ENCODE data around the gene GRAP2. TPM values are rescaled to one million over a fixed set of nuclear protein-coding genes. Genes with fewer than 3 reads are reported as not detected.

Gene GRAP2
- total and polyA plus RNA-seq, 10 of the 15 experiments (the other 5 are each of a cell fraction or from before 2014, with no cell fraction given), result 3.3 to 79.1 (median 59.6) TPM

DNA sequence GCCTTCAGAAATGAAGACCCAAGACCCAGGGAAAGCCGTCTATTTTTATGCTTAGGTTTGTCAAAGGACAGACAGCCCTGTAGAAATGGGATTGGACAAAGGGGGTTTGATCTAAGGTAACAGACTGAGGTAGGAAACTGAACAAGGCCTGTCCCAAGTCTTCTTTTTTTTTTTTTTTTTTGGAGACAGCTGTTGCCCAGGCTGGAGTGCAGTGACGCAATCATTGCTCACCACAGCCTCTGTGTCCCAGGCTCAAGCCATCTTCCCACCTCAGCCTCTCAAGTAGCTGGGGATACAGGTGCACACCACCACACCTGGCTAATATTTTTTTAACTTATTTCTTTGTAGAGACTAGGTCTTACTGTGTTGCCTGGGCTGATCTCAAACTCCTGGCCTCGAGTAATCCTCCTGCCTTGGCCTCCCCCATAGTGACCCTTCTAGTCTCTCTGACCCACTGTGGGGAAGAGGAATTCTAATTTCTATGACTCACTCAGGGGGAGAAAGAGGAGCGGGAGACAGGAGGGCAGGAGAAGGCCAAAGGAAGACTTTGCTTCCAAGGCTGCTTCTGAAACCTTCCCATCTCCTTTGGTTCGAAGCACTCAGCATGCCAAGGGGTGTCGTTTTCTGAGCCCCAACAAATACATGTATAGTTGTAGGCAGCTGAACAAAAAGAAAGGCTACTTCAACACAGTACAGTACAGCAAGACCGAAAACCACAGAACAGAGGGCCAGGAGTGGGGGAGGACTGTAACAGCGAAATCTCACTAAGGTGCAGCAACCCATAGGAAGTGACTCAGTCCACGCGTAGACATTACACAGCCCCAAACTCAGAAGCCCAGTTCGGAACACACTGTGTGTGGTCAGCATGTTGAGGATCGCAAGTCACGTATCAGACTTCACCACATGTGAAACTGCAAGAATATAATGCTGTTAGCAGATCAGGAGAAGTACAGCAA lies 60.2 kb downstream of the GRAP2 start (continued):
- TF ChIP-seq, protein P1, sequence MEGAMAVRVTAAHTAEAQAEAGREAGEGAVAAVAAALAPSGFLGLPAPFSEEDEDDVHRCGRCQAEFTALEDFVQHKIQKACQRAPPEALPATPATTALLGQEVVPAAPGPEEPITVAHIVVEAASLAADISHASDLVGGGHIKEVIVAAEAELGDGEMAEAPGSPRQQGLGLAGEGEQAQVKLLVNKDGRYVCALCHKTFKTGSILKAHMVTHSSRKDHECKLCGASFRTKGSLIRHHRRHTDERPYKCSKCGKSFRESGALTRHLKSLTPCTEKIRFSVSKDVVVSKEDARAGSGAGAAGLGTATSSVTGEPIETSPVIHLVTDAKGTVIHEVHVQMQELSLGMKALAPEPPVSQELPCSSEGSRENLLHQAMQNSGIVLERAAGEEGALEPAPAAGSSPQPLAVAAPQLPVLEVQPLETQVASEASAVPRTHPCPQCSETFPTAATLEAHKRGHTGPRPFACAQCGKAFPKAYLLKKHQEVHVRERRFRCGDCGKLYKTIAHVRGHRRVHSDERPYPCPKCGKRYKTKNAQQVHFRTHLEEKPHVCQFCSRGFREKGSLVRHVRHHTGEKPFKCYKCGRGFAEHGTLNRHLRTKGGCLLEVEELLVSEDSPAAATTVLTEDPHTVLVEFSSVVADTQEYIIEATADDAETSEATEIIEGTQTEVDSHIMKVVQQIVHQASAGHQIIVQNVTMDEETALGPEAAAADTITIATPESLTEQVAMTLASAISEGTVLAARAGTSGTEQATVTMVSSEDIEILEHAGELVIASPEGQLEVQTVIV (IDR thresholded peaks at IDR 0.05; ENCODE audit: borderline replicate concordance, partially characterized antibody), result no peak
- TF ChIP-seq GATAD2B (conservative IDR thresholded peaks at IDR 0.05; ENCODE audit: low read depth), result peak; percentile 85
- TF ChIP-seq TBL1XR1 (IDR thresholded peaks at IDR 0.05; ENCODE audit: low read depth, low read length), result peak; percentile 79
- TF ChIP-seq IKZF2 (IDR thresholded peaks at IDR 0.05), result peak; percentile 76 to 81
- TF ChIP-seq ATF7 (IDR thresholded peaks at IDR 0.05; ENCODE audit: low read depth), result peak; percentile 91
- no peak for TF ChIP-seq SIX5 (IDR thresholded peaks at IDR 0.05; ENCODE audit: low read depth, low read length, severe bottlenecking)
- TF ChIP-seq PAX5 (IDR thresholded peaks at IDR 0.05; ENCODE audit: borderline replicate concordance, low read depth, low read length), result peak; percentile 97
- TF ChIP-seq, protein P2, sequence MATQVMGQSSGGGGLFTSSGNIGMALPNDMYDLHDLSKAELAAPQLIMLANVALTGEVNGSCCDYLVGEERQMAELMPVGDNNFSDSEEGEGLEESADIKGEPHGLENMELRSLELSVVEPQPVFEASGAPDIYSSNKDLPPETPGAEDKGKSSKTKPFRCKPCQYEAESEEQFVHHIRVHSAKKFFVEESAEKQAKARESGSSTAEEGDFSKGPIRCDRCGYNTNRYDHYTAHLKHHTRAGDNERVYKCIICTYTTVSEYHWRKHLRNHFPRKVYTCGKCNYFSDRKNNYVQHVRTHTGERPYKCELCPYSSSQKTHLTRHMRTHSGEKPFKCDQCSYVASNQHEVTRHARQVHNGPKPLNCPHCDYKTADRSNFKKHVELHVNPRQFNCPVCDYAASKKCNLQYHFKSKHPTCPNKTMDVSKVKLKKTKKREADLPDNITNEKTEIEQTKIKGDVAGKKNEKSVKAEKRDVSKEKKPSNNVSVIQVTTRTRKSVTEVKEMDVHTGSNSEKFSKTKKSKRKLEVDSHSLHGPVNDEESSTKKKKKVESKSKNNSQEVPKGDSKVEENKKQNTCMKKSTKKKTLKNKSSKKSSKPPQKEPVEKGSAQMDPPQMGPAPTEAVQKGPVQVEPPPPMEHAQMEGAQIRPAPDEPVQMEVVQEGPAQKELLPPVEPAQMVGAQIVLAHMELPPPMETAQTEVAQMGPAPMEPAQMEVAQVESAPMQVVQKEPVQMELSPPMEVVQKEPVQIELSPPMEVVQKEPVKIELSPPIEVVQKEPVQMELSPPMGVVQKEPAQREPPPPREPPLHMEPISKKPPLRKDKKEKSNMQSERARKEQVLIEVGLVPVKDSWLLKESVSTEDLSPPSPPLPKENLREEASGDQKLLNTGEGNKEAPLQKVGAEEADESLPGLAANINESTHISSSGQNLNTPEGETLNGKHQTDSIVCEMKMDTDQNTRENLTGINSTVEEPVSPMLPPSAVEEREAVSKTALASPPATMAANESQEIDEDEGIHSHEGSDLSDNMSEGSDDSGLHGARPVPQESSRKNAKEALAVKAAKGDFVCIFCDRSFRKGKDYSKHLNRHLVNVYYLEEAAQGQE (IDR thresholded peaks at IDR 0.05; ENCODE audit: low read depth, low read length), result 0 out of 2 replicates have a peak, but pooled peaks have one; percentile 31
- TF ChIP-seq, protein P3, sequence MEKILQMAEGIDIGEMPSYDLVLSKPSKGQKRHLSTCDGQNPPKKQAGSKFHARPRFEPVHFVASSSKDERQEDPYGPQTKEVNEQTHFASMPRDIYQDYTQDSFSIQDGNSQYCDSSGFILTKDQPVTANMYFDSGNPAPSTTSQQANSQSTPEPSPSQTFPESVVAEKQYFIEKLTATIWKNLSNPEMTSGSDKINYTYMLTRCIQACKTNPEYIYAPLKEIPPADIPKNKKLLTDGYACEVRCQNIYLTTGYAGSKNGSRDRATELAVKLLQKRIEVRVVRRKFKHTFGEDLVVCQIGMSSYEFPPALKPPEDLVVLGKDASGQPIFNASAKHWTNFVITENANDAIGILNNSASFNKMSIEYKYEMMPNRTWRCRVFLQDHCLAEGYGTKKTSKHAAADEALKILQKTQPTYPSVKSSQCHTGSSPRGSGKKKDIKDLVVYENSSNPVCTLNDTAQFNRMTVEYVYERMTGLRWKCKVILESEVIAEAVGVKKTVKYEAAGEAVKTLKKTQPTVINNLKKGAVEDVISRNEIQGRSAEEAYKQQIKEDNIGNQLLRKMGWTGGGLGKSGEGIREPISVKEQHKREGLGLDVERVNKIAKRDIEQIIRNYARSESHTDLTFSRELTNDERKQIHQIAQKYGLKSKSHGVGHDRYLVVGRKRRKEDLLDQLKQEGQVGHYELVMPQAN (conservative IDR thresholded peaks at IDR 0.05), result no peak
- peak in 1 of 2 experiments; percentile 89; a peak in 2 of 4 replicates for TF ChIP-seq ETV6 (conservative IDR thresholded peaks at IDR 0.05 in 1 of 2, IDR thresholded peaks at IDR 0.05 in 1 of 2; ENCODE audit: borderline replicate concordance in 1 of 2, low read depth in 1 of 2)
- peak; percentile 95 for TF ChIP-seq NFIC (IDR thresholded peaks at IDR 0.05; ENCODE audit: low read depth, low read length)
- no peak for TF ChIP-seq SIN3A (IDR thresholded peaks at IDR 0.05; ENCODE audit: low read depth, low read length)
- TF ChIP-seq TCF3 (IDR thresholded peaks at IDR 0.05; ENCODE audit: borderline replicate concordance, insufficient read depth, low read depth, low read length), result no peak
- TF ChIP-seq YBX1 (IDR thresholded peaks at IDR 0.05), result no peak
- TF ChIP-seq MEF2B (IDR thresholded peaks at IDR 0.05; ENCODE audit: partially characterized antibody, poor library complexity, severe bottlenecking), result peak; percentile 63
- TF ChIP-seq TAF1 (IDR thresholded peaks at IDR 0.05; ENCODE audit: borderline replicate concordance, low read depth, low read length), result no peak
- TF ChIP-seq ESRRA (IDR thresholded peaks at IDR 0.05; ENCODE audit: low read length), result no peak
- 0 out of 2 replicates have a peak, but pooled peaks have one; percentile 46 for TF ChIP-seq MXI1 (IDR thresholded peaks at IDR 0.05; ENCODE audit: low read depth, low read length)
- no peak for TF ChIP-seq SMAD1 (IDR thresholded peaks at IDR 0.05; ENCODE audit: low read depth, partially characterized antibody)
- TF ChIP-seq MEF2A (IDR thresholded peaks at IDR 0.05; ENCODE audit: insufficient read depth, low read depth, low read length), result 0 out of 2 replicates have a peak, but pooled peaks have one; percentile 17
